ENCODE measurements around the gene CNBD2. TPM values are rescaled to one million over a fixed set of nuclear protein-coding genes. Genes with fewer than 3 reads are reported as not detected.
"Not testable (repeated sequence)": the region's sequence is repeated elsewhere in the genome, so short reads cannot be mapped to it uniquely, and the experiment has no call there.

Gene CNBD2
- total RNA-seq, 4 donors from 2014 or later, result 2.0 to 6.3 (median 4.1) TPM

DNA sequence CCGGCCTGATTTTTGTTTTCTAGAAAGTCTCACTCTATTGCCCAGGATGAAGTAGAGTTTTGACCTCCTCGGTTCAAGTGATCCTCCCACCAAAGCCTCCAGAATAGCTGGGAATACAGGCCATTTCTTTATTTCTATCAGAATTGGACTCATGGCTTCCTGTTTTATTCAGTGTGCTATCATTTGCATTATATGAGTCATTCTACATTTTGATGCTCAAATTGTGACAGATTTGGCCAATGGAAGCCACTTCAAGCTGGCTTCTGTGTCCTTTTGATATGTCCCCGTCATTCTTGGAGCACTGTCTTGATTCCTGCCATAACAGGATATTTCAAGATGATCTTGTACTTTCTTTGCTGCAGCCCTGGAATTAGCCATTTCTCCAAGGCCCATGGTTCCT, 75.1 kb downstream of the CNBD2 start:
- TF ChIP-seq CTCF (IDR thresholded peaks at IDR 0.05), result no peak
- no peak for DNase-seq (ENCODE audit: low spot score)
- ATAC-seq (ENCODE audit: low FRiP score), result no peak

DNA sequence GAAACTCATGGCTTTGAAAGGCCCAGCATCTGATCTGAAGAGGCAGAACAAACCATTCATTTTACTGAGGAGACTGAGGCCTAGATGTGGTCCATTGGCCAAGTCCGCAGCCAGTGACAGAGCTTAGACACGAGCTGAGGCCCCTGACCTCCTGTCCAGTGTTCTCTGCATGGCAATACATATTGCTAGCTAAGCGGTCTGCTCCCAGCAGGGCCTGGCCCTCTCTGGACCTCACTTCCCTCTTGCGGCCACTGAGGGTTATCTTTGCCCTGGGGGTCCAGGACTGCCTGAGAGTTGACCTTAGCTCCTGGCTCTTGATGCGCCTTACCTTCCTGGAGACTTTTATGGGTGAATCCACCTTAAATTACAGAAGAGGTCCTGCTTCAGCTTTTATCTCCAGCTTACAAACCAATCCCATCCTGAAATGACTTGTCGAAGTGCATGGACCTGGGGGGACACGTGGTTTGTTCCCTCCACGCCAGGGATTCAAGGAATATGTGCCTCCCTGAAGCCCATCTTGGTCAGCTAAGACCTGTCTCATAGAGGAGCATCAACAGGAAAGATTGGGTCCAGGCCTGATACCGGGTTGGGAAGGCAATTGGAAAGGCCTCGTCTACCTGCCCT, 75.6 kb downstream of the CNBD2 start:
- ATAC-seq (ENCODE audit: low FRiP score), result no peak
- no peak for TF ChIP-seq CTCF (IDR thresholded peaks at IDR 0.05)
- DNase-seq (ENCODE audit: low spot score), result no peak

- no peak for DNase-seq (ENCODE audit: low spot score)
- TF ChIP-seq CTCF (IDR thresholded peaks at IDR 0.05), result no peak
- no peak for ATAC-seq (ENCODE audit: low FRiP score)
These were observed 77.0 kb downstream of the CNBD2 start for GRCh38 chr20:36045373-36045714.

GRCh38 chr20:36046073-36046798, 77.8 kb downstream of the CNBD2 start:
- ATAC-seq (ENCODE audit: low FRiP score); DNase-seq (ENCODE audit: low spot score): not testable (repeated sequence)

DNA sequence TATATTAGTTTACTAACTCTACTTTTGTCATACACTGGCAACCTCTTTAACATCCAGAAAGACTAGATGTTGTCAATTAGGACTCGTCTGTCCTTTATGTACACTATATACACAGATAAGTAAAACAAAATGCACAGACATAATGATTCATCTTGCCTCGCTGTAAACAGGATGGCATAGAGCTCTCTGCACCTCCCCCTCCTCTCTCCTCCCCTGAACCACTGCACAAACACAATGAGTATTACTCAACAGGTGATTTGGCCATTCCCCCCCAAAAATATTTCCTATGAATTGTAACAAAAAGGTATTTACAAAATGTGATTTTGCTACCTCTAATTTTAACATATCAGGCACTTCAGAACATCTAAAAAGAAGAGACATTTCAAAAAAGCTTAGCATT, 81.0 kb downstream of the CNBD2 start:
- DNase-seq (ENCODE audit: low spot score); ATAC-seq (ENCODE audit: low FRiP score): not testable (repeated sequence)

GRCh38 chr20:36050436-36051317, 82.3 kb downstream of the CNBD2 start:
- DNase-seq (ENCODE audit: low spot score) (peak; percentile 84), ATAC-seq (ENCODE audit: low FRiP score) (peak; percentile 99)
- no peak for TF ChIP-seq CTCF (IDR thresholded peaks at IDR 0.05)

GRCh38 chr20:36051318-36052116, 83.1 kb downstream of the CNBD2 start:
- DNase-seq (ENCODE audit: low spot score) (no peak), ATAC-seq (ENCODE audit: low FRiP score) (no peak)
- no peak for TF ChIP-seq CTCF (IDR thresholded peaks at IDR 0.05)

Data from omental fat pad (tissue), 4 donors.